HG03064 (cell line): ENCODE results near the gene BBS9.

ENCODE experiments used
- ATAC-seq: cut with Tn5 transposase; IDR thresholded peaks from one replicate; pipeline ENCODE4 v1.9.1; 2021; ENCODE audit warnings: low read depth; ENCODE audit not compliant: unreplicated experiment

Gene BBS9

GRCh38 chr7:33582533-33582932 lies 453.2 kb downstream of the BBS9 start:
- no peak for ATAC-seq

DNA sequence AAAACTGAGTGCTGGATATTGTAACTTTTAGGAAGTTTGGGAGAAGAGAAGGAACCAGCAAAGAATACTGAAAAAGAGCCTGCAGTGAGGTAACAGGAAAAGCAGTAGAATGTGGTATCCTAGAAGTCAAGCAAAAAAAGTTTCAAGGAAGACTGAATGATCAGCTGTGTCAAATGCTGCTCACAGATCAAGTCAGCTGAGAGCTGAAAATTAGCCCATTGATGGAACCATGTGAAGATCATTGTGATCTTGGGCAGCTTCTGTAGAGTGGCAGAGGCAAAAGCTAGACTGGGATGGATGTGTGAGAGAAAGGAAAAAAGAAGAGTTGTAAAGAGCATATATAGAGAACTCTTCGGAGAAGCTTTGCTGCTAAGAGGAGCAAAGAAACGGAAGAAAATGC lies 460.5 kb downstream of the BBS9 start:
- ATAC-seq, result no peak

GRCh38 chr7:33590916-33591315 lies 461.6 kb downstream of the BBS9 start:
- no peak for ATAC-seq

DNA sequence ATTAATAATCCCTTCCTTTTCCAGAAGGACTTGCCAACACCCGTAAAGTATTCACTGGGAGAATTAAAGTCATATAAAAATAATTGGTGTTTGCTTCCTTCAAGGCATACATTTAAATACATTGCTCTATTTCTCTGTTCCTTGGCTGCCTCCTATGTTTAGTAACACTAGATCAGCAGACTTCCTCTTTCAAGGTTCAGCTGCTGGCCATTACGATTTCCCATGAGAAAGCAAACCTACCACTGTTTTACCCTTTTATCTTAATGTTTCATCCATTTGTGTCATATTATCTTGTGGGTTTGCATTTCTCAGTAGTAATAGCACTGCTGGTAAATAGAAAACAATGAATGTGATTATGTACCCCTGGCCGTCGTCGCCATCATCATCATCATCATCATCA lies 462.1 kb downstream of the BBS9 start:
- ATAC-seq, result no peak

DNA sequence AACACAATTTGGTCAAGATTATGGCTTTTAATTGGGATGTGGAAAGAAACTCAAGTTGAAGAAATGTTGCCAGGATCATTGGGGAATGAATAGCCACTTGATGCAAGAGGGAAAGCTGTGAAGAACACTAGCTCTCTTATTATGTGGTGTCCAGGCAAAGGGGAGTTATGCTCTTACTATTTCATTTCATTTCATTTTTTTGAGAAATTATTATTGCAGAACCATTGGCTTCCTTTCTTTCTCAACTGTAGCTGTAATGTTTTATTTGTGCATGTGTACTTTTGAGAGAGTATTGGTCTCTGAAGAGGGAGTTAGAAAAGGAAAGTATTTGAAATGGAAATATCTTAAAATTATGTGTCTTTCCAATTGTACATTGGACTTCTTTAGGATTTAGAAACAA lies 463.4 kb downstream of the BBS9 start:
- no peak for ATAC-seq

- ATAC-seq, result no peak
Observed at GRCh38 chr7:33593611-33594010, 464.2 kb downstream of the BBS9 start.

- no peak for ATAC-seq
Observed at GRCh38 chr7:33596686-33597085, 467.3 kb downstream of the BBS9 start.

GRCh38 chr7:33597181-33597580 lies 467.8 kb downstream of the BBS9 start:
- no peak for ATAC-seq

GRCh38 chr7:33601101-33601500 lies 471.7 kb downstream of the BBS9 start:
- ATAC-seq, result no peak

- no peak for ATAC-seq
Observed at GRCh38 chr7:33601884-33602283, 472.5 kb downstream of the BBS9 start.

DNA sequence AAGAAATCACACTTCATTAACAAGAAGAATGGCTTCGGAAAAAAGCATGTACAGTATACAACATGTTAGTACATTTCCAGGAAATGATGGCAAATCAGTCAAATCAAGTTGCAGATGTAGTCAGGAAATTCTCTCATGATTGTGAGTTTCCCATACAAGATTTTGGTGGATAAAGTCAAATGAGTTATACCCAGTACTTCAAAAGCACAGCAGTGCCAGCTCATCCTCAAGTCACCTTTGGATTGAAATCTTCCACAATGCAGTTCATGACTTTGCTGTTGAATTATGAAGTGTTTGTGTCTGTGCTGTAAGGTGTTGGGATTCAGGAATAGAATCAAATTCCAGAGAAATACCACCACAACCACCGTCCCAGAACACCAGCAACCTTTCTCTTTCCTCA lies 474.7 kb downstream of the BBS9 start:
- ATAC-seq, result no peak

DNA sequence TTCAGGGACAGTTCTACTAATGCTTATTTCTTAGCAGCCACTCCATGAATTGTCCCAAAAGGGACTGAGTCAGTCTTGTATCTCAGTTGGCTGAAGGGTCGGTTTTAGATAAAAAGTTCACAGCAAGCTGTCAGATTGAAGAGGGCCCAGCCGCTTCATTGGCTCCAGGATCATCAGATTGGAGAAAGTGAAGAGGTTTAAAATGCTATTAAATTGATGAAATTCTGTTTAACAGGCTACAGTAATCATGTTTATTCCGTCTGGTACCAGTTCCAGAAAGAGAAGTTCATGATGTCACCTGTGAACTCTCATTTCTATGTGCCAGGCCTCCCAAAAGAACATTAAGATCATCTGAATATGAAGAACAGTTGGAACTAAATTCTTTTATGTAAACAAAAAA lies 481.6 kb downstream of the BBS9 start:
- ATAC-seq, result no peak

DNA sequence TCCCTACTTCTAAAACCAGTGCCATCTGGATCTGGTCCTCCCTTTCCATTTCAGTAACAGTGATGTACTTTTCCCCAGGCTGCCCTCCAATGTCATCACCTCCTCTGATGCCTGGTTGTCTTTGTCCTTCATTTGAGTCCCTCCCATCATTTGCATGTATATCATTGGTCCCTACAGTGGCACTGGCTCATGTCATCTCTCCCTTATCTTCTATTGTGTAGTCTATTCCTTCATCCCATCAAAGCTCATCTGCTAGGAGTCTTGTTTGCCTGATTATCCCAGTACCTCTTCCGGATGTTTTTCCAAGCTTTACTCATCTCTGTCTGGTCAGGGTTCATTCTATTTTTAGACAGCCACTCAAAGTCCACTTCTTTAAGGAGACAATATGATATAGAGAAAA lies 483.1 kb downstream of the BBS9 start:
- no peak for ATAC-seq

DNA sequence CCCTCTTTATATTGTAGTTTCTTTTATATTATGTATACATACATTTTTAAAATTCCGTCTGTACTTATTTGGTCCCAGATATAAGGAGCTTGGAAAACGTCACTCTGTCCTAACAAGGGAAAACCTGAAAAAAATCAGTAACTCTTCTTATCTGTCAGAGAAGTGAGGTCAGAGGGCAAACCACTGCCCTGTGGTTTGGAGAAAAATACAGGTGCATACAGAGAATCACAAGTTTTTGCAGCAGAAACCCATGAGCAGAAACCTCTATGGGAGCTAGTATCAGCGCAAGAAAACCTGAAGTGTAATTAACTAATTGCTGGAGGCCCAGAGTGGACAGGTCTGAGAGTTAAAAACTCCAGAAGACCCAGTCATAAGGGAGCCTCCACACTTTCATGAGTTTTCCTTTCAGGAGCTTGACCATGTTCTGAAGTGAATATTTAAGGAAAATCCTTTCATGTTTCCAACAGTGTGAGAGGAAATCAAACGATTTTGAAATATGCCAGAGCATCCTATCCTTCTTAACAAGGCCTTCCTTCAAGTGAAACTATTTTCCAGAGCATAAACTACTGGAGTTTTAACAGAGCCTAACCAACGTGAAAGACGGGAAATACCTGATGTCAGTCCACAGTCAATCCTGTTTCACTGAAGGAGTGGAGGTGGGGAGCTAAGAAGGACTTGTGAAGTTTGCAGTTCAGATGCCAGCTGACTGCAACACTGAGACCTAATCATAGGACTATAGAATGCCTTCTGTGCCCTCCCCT lies 485.2 kb downstream of the BBS9 start:
- ATAC-seq, result no peak

- no peak for ATAC-seq
Observed at GRCh38 chr7:33616752-33617151, 487.4 kb downstream of the BBS9 start.

DNA sequence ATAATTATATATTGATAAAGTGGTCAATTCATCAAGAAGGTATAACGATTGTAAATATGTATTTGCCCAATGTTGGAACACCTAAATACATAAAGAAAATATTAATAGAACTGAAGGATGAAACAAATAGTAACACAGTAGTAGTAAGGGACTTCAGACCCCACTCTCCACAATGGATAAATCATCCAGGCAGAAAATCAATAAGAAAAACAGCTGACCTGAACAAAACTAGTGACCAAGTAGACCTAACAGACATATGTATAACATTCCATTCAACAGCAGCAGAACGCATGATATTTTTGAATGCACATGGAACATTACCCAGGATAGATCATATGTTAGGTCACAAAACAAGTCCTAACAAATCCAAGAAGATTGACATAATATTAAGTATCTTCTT lies 489.9 kb downstream of the BBS9 start:
- no peak for ATAC-seq

DNA sequence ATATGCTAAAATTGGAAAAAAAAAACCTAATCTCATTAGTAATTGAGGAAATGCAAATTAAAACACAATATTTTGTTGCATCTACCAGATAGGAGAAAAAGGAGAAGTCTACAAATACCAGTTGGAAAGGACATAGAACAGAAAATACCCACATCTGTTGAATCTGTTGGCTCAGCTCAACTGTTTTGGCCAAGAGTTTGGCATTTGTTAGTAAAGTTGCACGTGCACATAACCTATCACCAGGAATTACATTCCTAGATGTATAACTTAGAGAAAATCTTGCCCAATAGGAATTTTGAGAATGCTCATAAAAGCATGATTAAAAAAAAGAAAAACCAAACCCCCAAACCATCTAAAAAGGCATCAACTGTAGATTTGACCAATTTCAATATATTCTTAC lies 493.9 kb downstream of the BBS9 start:
- ATAC-seq, result no peak

DNA sequence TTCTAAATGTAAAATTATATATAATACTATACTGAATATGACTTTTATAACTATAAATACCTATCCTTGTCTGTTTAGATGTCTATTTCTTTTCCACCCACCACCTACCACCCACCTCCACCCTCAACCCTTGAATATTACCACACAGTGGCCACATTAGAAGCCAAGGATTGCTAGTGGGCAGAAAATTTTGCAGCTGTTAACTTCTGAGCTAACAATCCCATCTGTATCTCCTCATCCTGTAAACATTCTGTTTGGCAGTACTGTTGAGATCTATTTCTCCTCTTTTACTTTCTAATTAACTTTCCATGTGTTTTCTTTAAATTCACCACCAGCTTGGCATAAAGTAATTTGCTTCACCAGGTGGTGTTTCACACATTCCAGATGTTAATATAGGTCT lies 494.9 kb downstream of the BBS9 start:
- ATAC-seq, result no peak

DNA sequence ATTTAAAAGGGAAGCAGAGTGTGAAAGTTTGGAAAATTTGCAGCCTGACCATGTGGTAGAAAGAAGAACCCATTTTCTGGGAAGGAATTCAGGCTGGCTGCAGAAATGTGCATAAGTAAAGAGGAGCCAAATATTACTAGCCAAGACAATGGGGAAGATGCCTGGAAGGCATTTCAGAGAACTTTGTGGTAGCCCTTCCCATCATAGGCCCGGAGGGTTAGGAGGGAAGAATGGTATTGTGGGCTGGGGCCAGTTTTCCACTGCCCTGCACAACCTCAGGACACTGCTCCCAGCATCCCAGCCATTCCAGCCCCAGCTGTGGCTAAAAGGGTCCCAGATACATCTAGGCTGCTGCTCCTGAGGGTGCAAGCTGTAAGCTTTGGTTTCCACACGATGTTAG lies 497.5 kb downstream of the BBS9 start:
- ATAC-seq, result no peak

- ATAC-seq, result no peak
Observed at GRCh38 chr7:33627741-33628140, 498.4 kb downstream of the BBS9 start.

GRCh38 chr7:33628894-33629293 lies 499.5 kb downstream of the BBS9 start:
- no peak for ATAC-seq

- no peak for ATAC-seq
Observed at GRCh38 chr7:33630359-33630758, 501.0 kb downstream of the BBS9 start.

DNA sequence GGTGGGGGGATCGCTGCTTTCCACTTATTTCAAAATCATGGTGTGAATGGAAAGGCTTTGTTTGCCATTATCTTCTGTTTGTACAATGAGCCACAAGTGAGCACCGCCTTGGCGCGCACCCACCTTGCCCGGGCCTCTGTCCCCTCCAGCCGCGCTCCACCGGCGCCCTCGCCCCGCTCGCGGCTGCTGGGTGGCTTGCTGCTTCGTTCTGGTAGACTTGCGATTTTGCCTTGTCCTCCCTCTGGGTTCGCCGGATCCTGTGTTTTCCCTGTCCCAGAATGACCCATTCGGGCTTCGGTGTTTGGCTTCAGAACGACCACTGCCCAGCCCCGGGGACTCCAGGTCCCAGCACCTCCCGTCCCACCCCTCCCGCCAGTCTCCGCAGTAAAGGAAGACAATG lies 503.0 kb downstream of the BBS9 start:
- ATAC-seq, result no peak
